ENCODE results near the gene BACH2. TPM values are rescaled to one million over a fixed set of nuclear protein-coding genes. Genes with fewer than 3 reads are reported as not detected.

The BACH2 gene
- total and polyA plus RNA-seq, 2 of the 4 experiments (the other 2 are of a cell fraction): 1.3 to 1.4 TPM

DNA sequence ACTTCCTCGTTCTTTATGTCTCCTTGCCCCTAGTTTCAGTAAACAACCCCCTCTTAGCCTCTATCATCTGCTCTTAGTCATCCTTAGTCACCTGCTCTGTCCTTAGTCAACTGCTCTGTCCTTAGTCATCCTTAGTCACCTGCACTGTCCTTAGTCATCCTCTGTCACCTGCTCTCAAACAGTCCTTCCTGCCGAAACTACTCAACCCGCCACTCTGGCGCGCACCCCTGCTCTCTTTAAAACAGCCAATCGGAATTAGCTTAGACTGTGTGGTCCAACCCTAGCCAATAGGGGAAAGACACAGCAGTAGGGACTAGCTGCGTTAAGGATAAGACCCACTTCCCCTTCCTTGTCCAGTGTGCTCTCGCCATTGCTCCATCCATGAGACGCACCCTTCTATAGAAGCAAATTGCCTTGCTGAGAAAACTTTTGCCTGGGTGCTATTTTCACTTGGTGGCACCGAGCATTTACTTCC is 73.9 kb downstream of the BACH2 start:
- Histone ChIP-seq H3K9me3 (ENCODE audit: control insufficient read depth, insufficient read depth, low read length) (peaks cover 4% of the 10 kb centered on the region; the same call in 1 of the 2 replicates), H3K18ac (ENCODE audit: low read depth, low read length) (no peak overlapping the region), H4K20me1 (ENCODE audit: insufficient read depth, low read length) (peaks cover 4% of the 10 kb centered on the region), H3K4me2 (ENCODE audit: low read depth, low read length) (no peak overlapping the region), H3K9ac (ENCODE audit: low read depth, low read length) (no peak overlapping the region), H3K27me3 (ENCODE audit: control insufficient read depth, insufficient read depth, low read length) (no peaks in the 10 kb centered on the region), H3K9me1 (ENCODE audit: insufficient read depth, low read length) (no peaks in the 10 kb centered on the region; the same call in 1 of the 2 replicates), H4K8ac (ENCODE audit: low read depth in 2 of 2, low read length in 2 of 2) (no peak overlapping the region), H2BK20ac (ENCODE audit: low read depth, low read length) (no peak overlapping the region), H3K4me3 (ENCODE audit: insufficient read depth, low read depth, low read length) (no peak overlapping the region), H2AK5ac (ENCODE audit: low read depth, low read length) (peak overlapping the region; percentile 17; the same call in 1 of the 2 replicates), H3K23ac (ENCODE audit: low read depth, low read length) (no peak overlapping the region), H4K5ac (ENCODE audit: low read depth, low read length) (no peak overlapping the region), H3K4me1 (ENCODE audit: control insufficient read depth, insufficient read depth, low read length) (peaks cover 17% of the 10 kb centered on the region), H2AK9ac (replicated peaks; ENCODE audit: low read depth, low read length, poor library complexity) (no peak overlapping the region), H3K56ac (ENCODE audit: extremely low read depth, insufficient read depth, low read length) (no peak overlapping the region), H3K36me3 (ENCODE audit: control insufficient read depth, insufficient read depth, low read length) (no peaks in the 10 kb centered on the region), H3K79me1 (ENCODE audit: low read depth in 1 of 2, low read length in 2 of 2) (no peaks in the 10 kb centered on the region), H3K27ac (ENCODE audit: insufficient read depth, low read length) (no peak overlapping the region), H3K14ac (replicated peaks; ENCODE audit: low read depth, low read length) (no peak overlapping the region), H3K4ac (ENCODE audit: low read depth, low read length) (no peak overlapping the region), H2BK15ac (ENCODE audit: low read depth, low read length) (no peak overlapping the region), H2AFZ (replicated peaks; ENCODE audit: low read length, poor library complexity) (no peak overlapping the region), H2BK5ac (ENCODE audit: low read depth, low read length, poor library complexity, severe bottlenecking) (no peak overlapping the region), H4K91ac (ENCODE audit: insufficient read depth, low read depth, low read length) (no peak overlapping the region), H2BK120ac (ENCODE audit: low read depth, low read length) (no peak overlapping the region)
- in situ Hi-C loops (cut with MboI; ENCODE audit: low sequenced_read_pairs): no loop called here
- ChIA-PET CTCF (interaction anchor here (1.2 to 2.1 kb wide), 2 partner anchors 44 to 253 kb away, joined by 3 to 5 read pairs; no protein-coding TSS in a partner anchor), POLR2A (ENCODE audit: unreplicated experiment) (no interaction called here)
- no TSS peak for BruUV-seq (replicated peaks)
- intact Hi-C loops (cut with micrococcal nuclease): no loop called here
- ATAC-seq (ENCODE audit: low read depth): no peak
- DNase-seq: peak; percentile 65
- dilution Hi-C loops (cut with HindIII; ENCODE audit: low sequenced_read_pairs, unreplicated experiment): no loop called here
- TF ChIP-seq NFE2L2 (IDR thresholded peaks at IDR 0.05; ENCODE audit: low read depth, low read length) (peak; percentile 14; the same call in 1 of the 2 replicates), FOS (IDR thresholded peaks at IDR 0.05; ENCODE audit: low read depth, low read length) (peak; percentile 35; the same call in 1 of the 2 replicates), BHLHE40 (IDR thresholded peaks at IDR 0.05; ENCODE audit: low read depth, low read length) (no peak)
- 100% methylated on average over 3 of the region's 10 CpGs; no CpG with 5 or more reads in 1 of the 2 experiments for WGBS, 2 experiments (ENCODE audit: extremely low coverage in 2 of 2, insufficient read length in 1 of 2)
